A673 (cell line): Measurements from ENCODE around the gene MDFIC2. TPM values are rescaled to one million over a fixed set of nuclear protein-coding genes. Genes with fewer than 3 reads are reported as not detected.

Source experiments
- BruUV-seq: library from RNA; stranded (reverse); fragments of 400-500 nt; replicated peaks from 2 replicates; lab custom pipeline; 2021; lab: Mats Ljungman, UMichigan
- CTCF ChIA-PET: fragments of 300-600 bp; sonication (Branson Sonifier 250); formaldehyde crosslinking; loops from one replicate; lab custom pipeline; 2022; ENCODE audit warnings: antibody characterized with exemption; lab: Charles Lee
- POLR2A ChIA-PET: fragments of 300-600 bp; sonication (Branson Sonifier 250); formaldehyde crosslinking; loops from one replicate; lab custom pipeline; 2022; ENCODE audit warnings: antibody characterized with exemption; ENCODE audit not compliant: low non-redundant PET; lab: Charles Lee
- DNase-seq: peaks from one replicate; pipeline ENCODE4 v3.0.0-alpha.2; 2015; ENCODE audit warnings: low spot score
- H3K27ac ChIP-seq: fragments of 200-600 bp; sonication (generic); 2 replicates; pipeline ENCODE4 v1.5.1; 2016; ENCODE audit warnings: mixed run types, low read depth, mild to moderate bottlenecking, mixed read lengths, antibody characterized with exemption, low read length; ENCODE audit not compliant: poor library complexity, severe bottlenecking
- H3K27me3 ChIP-seq: fragments of 200-600 bp; sonication (generic); replicated peaks from 2 replicates; pipeline ENCODE4 v1.6.1; 2017; ENCODE audit warnings: mixed run types, low read depth, mild to moderate bottlenecking, mixed read lengths, antibody characterized with exemption, low read length; ENCODE audit not compliant: insufficient read depth, poor library complexity
- H3K36me3 ChIP-seq: fragments of 200-600 bp; sonication (generic); 2 replicates; pipeline ENCODE4 v1.6.1; 2016; ENCODE audit warnings: mixed run types, mild to moderate bottlenecking, mixed read lengths, antibody characterized with exemption, low read length; ENCODE audit not compliant: insufficient read depth, poor library complexity, severe bottlenecking
- H3K4me1 ChIP-seq: fragments of 200-600 bp; sonication (generic); 2 replicates; pipeline ENCODE4 v1.6.1; 2017; ENCODE audit warnings: mixed run types, mild to moderate bottlenecking, mixed read lengths, antibody characterized with exemption, low read length; ENCODE audit not compliant: insufficient read depth, poor library complexity, severe bottlenecking
- H3K4me3 ChIP-seq: fragments of 200-600 bp; sonication (generic); 2 replicates; pipeline ENCODE4 v1.5.1; 2016; ENCODE audit warnings: low read depth, mixed run types, mild to moderate bottlenecking, mixed read lengths, low read length; ENCODE audit not compliant: poor library complexity, severe bottlenecking
- H3K9me3 ChIP-seq: fragments of 200-600 bp; sonication (generic); 2 replicates; pipeline ENCODE4 v1.6.1; 2016; ENCODE audit warnings: mixed run types, low read depth, mild to moderate bottlenecking, mixed read lengths, antibody characterized with exemption, low read length; ENCODE audit not compliant: poor library complexity, severe bottlenecking
- EZH2 ChIP-seq: fragments of 200-600 bp; sonication (generic); IDR thresholded peaks from 2 replicates; pipeline ENCODE4 v1.6.1; 2017; ENCODE audit warnings: borderline replicate concordance, low read depth, mild to moderate bottlenecking, mixed read lengths, antibody characterized with exemption, low read length; ENCODE audit not compliant: poor library complexity, severe bottlenecking
- intact Hi-C: fragments of 100-400 bp; cut with micrococcal nuclease; formaldehyde crosslinking; loops from one replicate; pipeline ENCODE4 v1.10.0; 2022; ENCODE audit not compliant: unreplicated experiment
- total RNA-seq: library from RNA; stranded (reverse); gene quantifications from 2 replicates; pipeline ENCODE4 v1.2.3, GENCODE V29; 2021
- TF ChIP-seq, protein P1 (sequence below): fragments of 300-800, 200-600 bp; sonication (generic); conservative IDR thresholded peaks from 2 replicates; pipeline ENCODE4 v1.5.1; 2017; ENCODE audit warnings: low read depth, mild to moderate bottlenecking, antibody characterized with exemption, low read length, moderate library complexity, mixed read lengths

MDFIC2 gene
- total RNA-seq, 1 experiment from 2014 or later, result not detected

DNA sequence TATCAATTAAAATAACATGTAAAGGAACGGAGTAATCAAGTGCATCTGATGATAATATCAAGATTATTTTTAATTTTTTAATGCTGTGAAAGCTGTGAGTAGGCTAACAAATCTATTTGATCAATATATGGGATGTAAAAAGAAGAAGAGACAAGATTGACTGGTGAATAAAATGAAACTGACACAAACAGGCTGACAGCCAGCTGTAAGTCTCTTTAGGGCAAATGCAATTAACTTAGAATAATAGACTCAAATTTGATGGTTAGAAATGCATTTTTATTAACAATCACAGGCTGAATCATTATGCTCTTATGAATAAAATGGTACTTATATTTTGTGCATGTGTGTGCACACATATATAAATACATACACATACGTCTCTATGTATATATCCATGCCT lies 68.0 kb downstream of the MDFIC2 start:
- Histone ChIP-seq H3K36me3 (no peaks in the 10 kb centered on the region), H3K4me1 (peaks cover 6% of the 10 kb centered on the region), H3K4me3 (no peak overlapping the region), H3K27ac (no peak overlapping the region), H3K9me3 (no peaks in the 10 kb centered on the region), H3K27me3 (no peaks in the 10 kb centered on the region)
- no TSS peak for BruUV-seq
- ChIA-PET POLR2A (no interaction called here), CTCF (no interaction called here)
- TF ChIP-seq, protein P1, sequence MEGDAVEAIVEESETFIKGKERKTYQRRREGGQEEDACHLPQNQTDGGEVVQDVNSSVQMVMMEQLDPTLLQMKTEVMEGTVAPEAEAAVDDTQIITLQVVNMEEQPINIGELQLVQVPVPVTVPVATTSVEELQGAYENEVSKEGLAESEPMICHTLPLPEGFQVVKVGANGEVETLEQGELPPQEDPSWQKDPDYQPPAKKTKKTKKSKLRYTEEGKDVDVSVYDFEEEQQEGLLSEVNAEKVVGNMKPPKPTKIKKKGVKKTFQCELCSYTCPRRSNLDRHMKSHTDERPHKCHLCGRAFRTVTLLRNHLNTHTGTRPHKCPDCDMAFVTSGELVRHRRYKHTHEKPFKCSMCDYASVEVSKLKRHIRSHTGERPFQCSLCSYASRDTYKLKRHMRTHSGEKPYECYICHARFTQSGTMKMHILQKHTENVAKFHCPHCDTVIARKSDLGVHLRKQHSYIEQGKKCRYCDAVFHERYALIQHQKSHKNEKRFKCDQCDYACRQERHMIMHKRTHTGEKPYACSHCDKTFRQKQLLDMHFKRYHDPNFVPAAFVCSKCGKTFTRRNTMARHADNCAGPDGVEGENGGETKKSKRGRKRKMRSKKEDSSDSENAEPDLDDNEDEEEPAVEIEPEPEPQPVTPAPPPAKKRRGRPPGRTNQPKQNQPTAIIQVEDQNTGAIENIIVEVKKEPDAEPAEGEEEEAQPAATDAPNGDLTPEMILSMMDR, result no peak
- no peak for TF ChIP-seq EZH2
- DNase-seq, result no peak
- intact Hi-C loops, result no loop called here

DNA sequence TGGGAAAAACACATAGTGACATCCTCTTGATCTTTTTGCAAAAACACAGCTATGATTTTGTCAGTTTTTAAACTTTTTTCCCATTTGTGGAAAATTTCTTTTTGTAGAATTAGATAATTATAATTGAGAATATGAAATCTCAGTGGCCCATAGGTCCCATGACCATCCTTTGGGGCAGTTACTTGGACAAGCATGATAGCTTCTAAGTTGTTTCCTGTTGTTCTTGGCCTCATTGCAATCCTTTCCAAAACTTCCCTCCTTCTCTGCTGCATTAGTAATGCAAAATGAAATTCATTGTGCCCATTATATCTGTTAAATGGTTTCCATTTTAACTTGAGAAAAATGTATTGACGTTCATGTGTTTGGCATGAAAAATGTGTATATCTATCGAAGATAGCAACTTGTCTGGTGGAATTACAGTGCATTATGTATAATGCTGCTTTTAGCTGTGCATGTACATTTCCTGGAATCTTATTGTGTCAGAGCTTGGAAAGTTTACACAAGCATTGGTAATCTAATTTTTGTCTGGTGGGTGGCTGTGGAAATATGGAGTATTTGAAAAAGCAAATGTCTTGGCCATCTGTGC lies 70.0 kb downstream of the MDFIC2 start:
- no peaks in the 10 kb centered on the region for H3K27me3 ChIP-seq
- CTCF ChIA-PET, result no interaction called here

DNA sequence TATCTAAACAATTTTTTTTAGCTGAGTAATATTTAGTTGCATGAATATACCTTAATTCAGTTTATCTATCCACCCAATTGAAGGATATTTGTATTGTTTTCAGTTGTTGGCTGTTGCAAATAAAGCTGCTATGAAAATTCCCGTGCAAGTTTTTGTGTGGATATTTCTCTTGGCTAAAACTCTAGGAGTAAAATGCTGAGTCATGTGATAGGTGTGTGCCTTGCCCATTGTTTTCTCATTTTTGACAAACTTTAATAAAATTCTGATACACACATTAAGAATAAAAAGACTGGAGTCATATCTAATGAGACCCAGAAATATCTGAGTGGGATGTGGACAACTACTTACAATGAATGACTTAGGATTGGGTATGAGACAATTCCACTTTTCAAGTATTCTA lies 78.6 kb downstream of the MDFIC2 start:
- H3K36me3 ChIP-seq, result no peaks in the 10 kb centered on the region
- no peak overlapping the region for H3K27ac ChIP-seq
- TF ChIP-seq, protein P1, result no peak
- no peak for TF ChIP-seq EZH2
- H3K9me3 ChIP-seq, result no peaks in the 10 kb centered on the region
- no peak overlapping the region for H3K4me3 ChIP-seq
- BruUV-seq, result no TSS peak
- POLR2A ChIA-PET, result no interaction called here
- intact Hi-C loops, result no loop called here
- CTCF ChIA-PET, result no interaction called here
- no peaks in the 10 kb centered on the region for H3K27me3 ChIP-seq
- H3K4me1 ChIP-seq, result no peaks in the 10 kb centered on the region
- no peak for DNase-seq

More for the DNA sequence above, 70.0 kb downstream of the MDFIC2 start:
- no peaks in the 10 kb centered on the region for H3K9me3 ChIP-seq
- no peak for DNase-seq
- POLR2A ChIA-PET, result no interaction called here
- no peak overlapping the region for H3K27ac ChIP-seq
- TF ChIP-seq EZH2, result no peak
- TF ChIP-seq, protein P1, result no peak
- H3K4me1 ChIP-seq, result peaks cover 6% of the 10 kb centered on the region
- intact Hi-C loops, result no loop called here
- H3K36me3 ChIP-seq, result no peaks in the 10 kb centered on the region
- no TSS peak for BruUV-seq
- H3K4me3 ChIP-seq, result no peak overlapping the region
